ENCODE data around the gene PROM2. TPM values are rescaled to one million over a fixed set of nuclear protein-coding genes. Genes with fewer than 3 reads are reported as not detected.

The PROM2 gene
- total RNA-seq, 1 donor from 2014 or later: 0.93 TPM

DNA sequence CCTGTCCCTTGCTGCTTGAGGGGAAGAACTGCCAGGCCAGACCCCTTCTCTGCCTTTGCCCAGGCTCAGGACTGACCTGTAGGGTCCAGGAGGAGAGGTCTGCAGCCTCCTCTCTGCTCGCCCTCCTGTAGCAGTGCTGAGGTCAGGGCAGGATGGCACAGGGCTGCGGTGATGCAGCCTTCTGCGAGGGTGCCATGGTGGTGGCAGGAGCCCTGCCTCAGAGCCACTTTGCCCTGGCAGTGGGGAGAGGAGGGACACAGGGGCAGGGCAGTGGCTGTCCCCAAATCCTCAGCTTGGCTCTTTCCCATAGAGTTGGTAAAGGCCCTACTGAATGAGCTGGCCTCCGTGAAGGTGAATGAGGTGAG is 884 bp downstream of the PROM2 start:
- Mint-ChIP-seq H3K4me3 (ENCODE audit: unreplicated experiment) (no peak overlapping the region), H3K36me3 (ENCODE audit: low read depth, unreplicated experiment) (no peaks in the 10 kb centered on the region), H3K4me1 (ENCODE audit: low read depth, unreplicated experiment) (peaks cover 6% of the 10 kb centered on the region), H3K27me3 (ENCODE audit: low read depth, unreplicated experiment) (peaks cover 5% of the 10 kb centered on the region), H3K9me3 (ENCODE audit: unreplicated experiment) (peaks cover 4% of the 10 kb centered on the region), H3K27ac (ENCODE audit: unreplicated experiment) (no peak overlapping the region)
- Histone ChIP-seq H3K4me2 (ENCODE audit: low read length) (no peak overlapping the region), H2AFZ (ENCODE audit: low read depth, low read length) (no peak overlapping the region), H3K36me3 (ENCODE audit: insufficient read depth, low read length) (no peaks in the 10 kb centered on the region), H3K9me3 (ENCODE audit: insufficient read depth, low read depth, low read length) (no peaks in the 10 kb centered on the region), H4K20me1 (ENCODE audit: insufficient read depth, low read length) (no peaks in the 10 kb centered on the region), H3K79me2 (ENCODE audit: insufficient read depth, low read length) (no peaks in the 10 kb centered on the region), H3K4me1 (ENCODE audit: insufficient read depth, low read length) (peaks cover 13% of the 10 kb centered on the region), H3K27ac (ENCODE audit: low read depth, low read length) (no peak overlapping the region), H3K4me3 (ENCODE audit: insufficient read depth, low read depth, low read length) (no peak overlapping the region), H3K9ac (ENCODE audit: low read length) (no peak overlapping the region), H3K27me3 (ENCODE audit: insufficient read depth, low read length) (no peaks in the 10 kb centered on the region)
- TF ChIP-seq, protein P1, sequence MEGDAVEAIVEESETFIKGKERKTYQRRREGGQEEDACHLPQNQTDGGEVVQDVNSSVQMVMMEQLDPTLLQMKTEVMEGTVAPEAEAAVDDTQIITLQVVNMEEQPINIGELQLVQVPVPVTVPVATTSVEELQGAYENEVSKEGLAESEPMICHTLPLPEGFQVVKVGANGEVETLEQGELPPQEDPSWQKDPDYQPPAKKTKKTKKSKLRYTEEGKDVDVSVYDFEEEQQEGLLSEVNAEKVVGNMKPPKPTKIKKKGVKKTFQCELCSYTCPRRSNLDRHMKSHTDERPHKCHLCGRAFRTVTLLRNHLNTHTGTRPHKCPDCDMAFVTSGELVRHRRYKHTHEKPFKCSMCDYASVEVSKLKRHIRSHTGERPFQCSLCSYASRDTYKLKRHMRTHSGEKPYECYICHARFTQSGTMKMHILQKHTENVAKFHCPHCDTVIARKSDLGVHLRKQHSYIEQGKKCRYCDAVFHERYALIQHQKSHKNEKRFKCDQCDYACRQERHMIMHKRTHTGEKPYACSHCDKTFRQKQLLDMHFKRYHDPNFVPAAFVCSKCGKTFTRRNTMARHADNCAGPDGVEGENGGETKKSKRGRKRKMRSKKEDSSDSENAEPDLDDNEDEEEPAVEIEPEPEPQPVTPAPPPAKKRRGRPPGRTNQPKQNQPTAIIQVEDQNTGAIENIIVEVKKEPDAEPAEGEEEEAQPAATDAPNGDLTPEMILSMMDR (IDR thresholded peaks at IDR 0.05; ENCODE audit: insufficient read depth, low read depth, low read length): no peak
- no peak for TF ChIP-seq EZH2 (IDR thresholded peaks at IDR 0.05; ENCODE audit: insufficient read depth, low read length)
- no peak for DNase-seq (ENCODE audit: low read depth)
- FAIRE-seq: no peak

- Mint-ChIP-seq H3K36me3 (ENCODE audit: low read depth, unreplicated experiment) (no peaks in the 10 kb centered on the region), H3K9me3 (ENCODE audit: unreplicated experiment) (peaks cover 4% of the 10 kb centered on the region), H3K27ac (ENCODE audit: unreplicated experiment) (no peak overlapping the region), H3K27me3 (ENCODE audit: low read depth, unreplicated experiment) (peaks cover 2% of the 10 kb centered on the region), H3K4me3 (ENCODE audit: unreplicated experiment) (no peak overlapping the region), H3K4me1 (ENCODE audit: low read depth, unreplicated experiment) (peaks cover 6% of the 10 kb centered on the region)
- FAIRE-seq (no peak), DNase-seq (ENCODE audit: low read depth) (peak; percentile 29)
- H3K27ac ChIP-seq (ENCODE audit: low read depth, low read length): no peak overlapping the region
- no peaks in the 10 kb centered on the region for H3K27me3 ChIP-seq (ENCODE audit: insufficient read depth, low read length)
- no peak overlapping the region for H3K9ac ChIP-seq (ENCODE audit: low read length)
- H3K9me3 ChIP-seq (ENCODE audit: insufficient read depth, low read depth, low read length): no peaks in the 10 kb centered on the region
- TF ChIP-seq EZH2 (IDR thresholded peaks at IDR 0.05; ENCODE audit: insufficient read depth, low read length): no peak
- TF ChIP-seq, protein P1 (IDR thresholded peaks at IDR 0.05; ENCODE audit: insufficient read depth, low read depth, low read length): no peak
- no peaks in the 10 kb centered on the region for H4K20me1 ChIP-seq (ENCODE audit: insufficient read depth, low read length)
- H3K4me1 ChIP-seq (ENCODE audit: insufficient read depth, low read length): peaks cover 13% of the 10 kb centered on the region
- no peak overlapping the region for H3K4me3 ChIP-seq (ENCODE audit: insufficient read depth, low read depth, low read length)
- no peaks in the 10 kb centered on the region for H3K36me3 ChIP-seq (ENCODE audit: insufficient read depth, low read length)
- no peak overlapping the region for H3K4me2 ChIP-seq (ENCODE audit: low read length)
- H3K79me2 ChIP-seq (ENCODE audit: insufficient read depth, low read length): no peaks in the 10 kb centered on the region
- no peak overlapping the region for H2AFZ ChIP-seq (ENCODE audit: low read depth, low read length)
Observed at GRCh38 chr2:95275601-95276243, 1.5 kb downstream of the PROM2 start.

- peaks cover 2% of the 10 kb centered on the region for H3K27me3 Mint-ChIP-seq (ENCODE audit: low read depth, unreplicated experiment)
- H3K4me1 ChIP-seq (ENCODE audit: insufficient read depth, low read length): peaks cover 13% of the 10 kb centered on the region
- H3K79me2 ChIP-seq (ENCODE audit: insufficient read depth, low read length): no peaks in the 10 kb centered on the region
- DNase-seq (ENCODE audit: low read depth): no peak
- H3K36me3 ChIP-seq (ENCODE audit: insufficient read depth, low read length): no peaks in the 10 kb centered on the region
- H3K4me1 Mint-ChIP-seq (ENCODE audit: low read depth, unreplicated experiment): peaks cover 6% of the 10 kb centered on the region
- no peak overlapping the region for H3K4me2 ChIP-seq (ENCODE audit: low read length)
- H3K27me3 ChIP-seq (ENCODE audit: insufficient read depth, low read length): no peaks in the 10 kb centered on the region
- peak overlapping the region; percentile 18 for H3K27ac Mint-ChIP-seq (ENCODE audit: unreplicated experiment)
- no peak overlapping the region for H2AFZ ChIP-seq (ENCODE audit: low read depth, low read length)
- no peak overlapping the region for H3K27ac ChIP-seq (ENCODE audit: low read depth, low read length)
- no peaks in the 10 kb centered on the region for H3K9me3 ChIP-seq (ENCODE audit: insufficient read depth, low read depth, low read length)
- no peak for FAIRE-seq
- no peaks in the 10 kb centered on the region for H4K20me1 ChIP-seq (ENCODE audit: insufficient read depth, low read length)
- TF ChIP-seq, protein P1 (IDR thresholded peaks at IDR 0.05; ENCODE audit: insufficient read depth, low read depth, low read length): no peak
- no peak for TF ChIP-seq EZH2 (IDR thresholded peaks at IDR 0.05; ENCODE audit: insufficient read depth, low read length)
- H3K36me3 Mint-ChIP-seq (ENCODE audit: low read depth, unreplicated experiment): no peaks in the 10 kb centered on the region
- no peak overlapping the region for H3K4me3 Mint-ChIP-seq (ENCODE audit: unreplicated experiment)
- peaks cover 3% of the 10 kb centered on the region for H3K9me3 Mint-ChIP-seq (ENCODE audit: unreplicated experiment)
- H3K9ac ChIP-seq (ENCODE audit: low read length): no peak overlapping the region
- no peak overlapping the region for H3K4me3 ChIP-seq (ENCODE audit: insufficient read depth, low read depth, low read length)
Observed at GRCh38 chr2:95276244-95276887, 2.1 kb downstream of the PROM2 start.
